ENCODE data around the gene STK32C.

DNA sequence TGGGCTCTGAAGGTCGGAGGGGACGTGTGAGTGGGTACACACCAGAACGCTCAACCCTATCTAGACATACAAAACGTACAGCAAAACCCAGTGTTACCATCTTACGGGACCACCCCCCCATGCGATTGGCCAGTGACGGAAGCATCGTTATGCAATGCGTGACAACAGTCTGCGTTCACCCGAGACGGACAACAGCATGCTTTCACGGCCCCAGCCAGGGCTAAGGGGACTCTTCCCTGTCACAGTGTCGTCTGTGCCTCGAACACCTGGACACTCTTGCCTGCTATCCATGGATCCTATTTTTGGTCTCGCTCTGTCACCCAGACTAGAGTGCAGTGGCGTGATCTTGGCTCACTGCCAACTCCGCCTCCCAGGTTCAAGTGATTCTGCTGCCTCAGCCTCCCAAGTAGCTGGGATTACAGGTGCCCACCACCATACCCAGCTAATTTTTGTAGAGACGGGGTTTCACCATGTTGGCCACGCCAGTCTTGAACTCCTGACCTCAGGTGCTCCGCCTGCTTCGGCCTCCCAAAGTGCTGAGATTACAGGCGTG lies 97.7 kb downstream of the STK32C start:
- TF ChIP-seq, protein P1, sequence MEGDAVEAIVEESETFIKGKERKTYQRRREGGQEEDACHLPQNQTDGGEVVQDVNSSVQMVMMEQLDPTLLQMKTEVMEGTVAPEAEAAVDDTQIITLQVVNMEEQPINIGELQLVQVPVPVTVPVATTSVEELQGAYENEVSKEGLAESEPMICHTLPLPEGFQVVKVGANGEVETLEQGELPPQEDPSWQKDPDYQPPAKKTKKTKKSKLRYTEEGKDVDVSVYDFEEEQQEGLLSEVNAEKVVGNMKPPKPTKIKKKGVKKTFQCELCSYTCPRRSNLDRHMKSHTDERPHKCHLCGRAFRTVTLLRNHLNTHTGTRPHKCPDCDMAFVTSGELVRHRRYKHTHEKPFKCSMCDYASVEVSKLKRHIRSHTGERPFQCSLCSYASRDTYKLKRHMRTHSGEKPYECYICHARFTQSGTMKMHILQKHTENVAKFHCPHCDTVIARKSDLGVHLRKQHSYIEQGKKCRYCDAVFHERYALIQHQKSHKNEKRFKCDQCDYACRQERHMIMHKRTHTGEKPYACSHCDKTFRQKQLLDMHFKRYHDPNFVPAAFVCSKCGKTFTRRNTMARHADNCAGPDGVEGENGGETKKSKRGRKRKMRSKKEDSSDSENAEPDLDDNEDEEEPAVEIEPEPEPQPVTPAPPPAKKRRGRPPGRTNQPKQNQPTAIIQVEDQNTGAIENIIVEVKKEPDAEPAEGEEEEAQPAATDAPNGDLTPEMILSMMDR (IDR thresholded peaks at IDR 0.05) = no peak
- TF ChIP-seq POLR2A (IDR thresholded peaks at IDR 0.05) = no peak
- TF ChIP-seq EP300 (IDR thresholded peaks at IDR 0.05) = no peak
- TF ChIP-seq POLR2AphosphoS5 (IDR thresholded peaks at IDR 0.05) = no peak

All from upper lobe of left lung (tissue), 4 donors.